Activated naive CD8-positive, alpha-beta T cell treated with anti-CD3 and anti-CD28 coated beads for 36 hours (primary cell): ENCODE results near the gene DAB1. TPM values are rescaled to one million over a fixed set of nuclear protein-coding genes. Genes with fewer than 3 reads are reported as not detected.

ENCODE experiments used
- DNase-seq: peaks from one replicate; pipeline ENCODE4 v3.0.0; 2021
- H3K27ac Mint-ChIP-seq: one replicate; pipeline ENCODE4 v1.8.0; 2022; ENCODE audit warnings: mild to moderate bottlenecking, moderate library complexity, mixed read lengths
- H3K27me3 Mint-ChIP-seq: one replicate; pipeline ENCODE4 v1.8.0; 2022; ENCODE audit warnings: mild to moderate bottlenecking, mixed read lengths
- H3K36me3 Mint-ChIP-seq: one replicate; pipeline ENCODE4 v1.8.0; 2021; ENCODE audit warnings: mild to moderate bottlenecking, mixed read lengths
- H3K4me1 Mint-ChIP-seq: one replicate; pipeline ENCODE4 v1.8.0; 2021; ENCODE audit warnings: mixed read lengths
- H3K4me3 Mint-ChIP-seq: one replicate; pipeline ENCODE4 v1.8.0; 2022; ENCODE audit warnings: mild to moderate bottlenecking, moderate library complexity, mixed read lengths
- H3K9me3 Mint-ChIP-seq: one replicate; pipeline ENCODE4 v1.8.0; 2022; ENCODE audit warnings: mixed read lengths
- total RNA-seq, 2 experiments: library from RNA; stranded (reverse); gene quantifications; one replicate each; pipeline ENCODE4 v1.2.3, GENCODE V29; 2021

Gene DAB1
- total RNA-seq, 2 experiments from 2014 or later, result not detected

DNA sequence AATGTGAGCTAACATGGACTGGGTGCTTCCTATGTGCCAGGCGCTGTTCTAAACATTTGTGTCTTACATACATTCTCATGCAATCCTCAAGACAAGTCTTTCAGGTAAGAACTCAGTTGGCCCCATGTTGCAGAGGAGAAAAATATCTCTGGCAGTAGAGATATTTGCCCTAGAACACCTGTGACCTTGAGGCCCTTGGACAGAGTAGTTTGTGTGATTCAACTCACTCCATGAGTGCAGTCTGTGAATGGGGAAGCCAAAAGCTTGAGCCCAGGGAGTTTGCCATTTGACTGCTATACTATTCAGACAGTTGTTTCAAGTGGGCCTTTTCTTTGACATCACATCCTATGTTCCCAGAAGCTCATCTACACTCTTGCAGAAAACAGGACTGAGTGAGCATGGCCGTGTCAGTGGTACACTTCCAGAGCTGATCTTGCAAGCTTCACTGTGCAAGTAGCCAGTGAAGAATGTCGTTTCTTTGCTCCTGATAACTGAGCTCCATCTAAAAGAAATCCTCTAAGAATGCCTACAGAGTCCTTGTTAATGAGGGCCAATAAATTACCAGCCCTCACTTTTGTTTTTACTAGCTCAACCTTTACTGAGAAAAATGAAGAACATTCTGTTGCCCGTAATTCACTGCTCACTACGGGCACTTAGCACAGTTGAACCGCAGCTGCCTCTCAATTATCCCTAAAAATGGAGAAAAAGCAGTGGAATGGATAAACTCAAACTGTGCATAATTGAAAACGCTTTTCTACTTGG, 359.3 kb downstream of the DAB1 start:
- DNase-seq, result no peak
- no peaks in the 10 kb centered on the region for H3K36me3 Mint-ChIP-seq
- H3K4me3 Mint-ChIP-seq, result no peak overlapping the region
- no peaks in the 10 kb centered on the region for H3K4me1 Mint-ChIP-seq
- H3K27ac Mint-ChIP-seq, result no peak overlapping the region
- no peaks in the 10 kb centered on the region for H3K9me3 Mint-ChIP-seq
- H3K27me3 Mint-ChIP-seq, result no peaks in the 10 kb centered on the region

GRCh38 chr1:57063406-57064125, 360.3 kb downstream of the DAB1 start:
- no peaks in the 10 kb centered on the region for H3K4me1 Mint-ChIP-seq
- no peak overlapping the region for H3K27ac Mint-ChIP-seq
- H3K27me3 Mint-ChIP-seq, result no peaks in the 10 kb centered on the region
- no peak overlapping the region for H3K4me3 Mint-ChIP-seq
- H3K9me3 Mint-ChIP-seq, result no peaks in the 10 kb centered on the region
- H3K36me3 Mint-ChIP-seq, result no peaks in the 10 kb centered on the region
- DNase-seq, result no peak

GRCh38 chr1:57061369-57061768, 362.5 kb downstream of the DAB1 start:
- Mint-ChIP-seq H3K27me3 (no peaks in the 10 kb centered on the region), H3K27ac (no peak overlapping the region), H3K4me1 (no peaks in the 10 kb centered on the region), H3K36me3 (no peaks in the 10 kb centered on the region), H3K9me3 (no peaks in the 10 kb centered on the region), H3K4me3 (no peak overlapping the region)
- DNase-seq, result no peak

DNA sequence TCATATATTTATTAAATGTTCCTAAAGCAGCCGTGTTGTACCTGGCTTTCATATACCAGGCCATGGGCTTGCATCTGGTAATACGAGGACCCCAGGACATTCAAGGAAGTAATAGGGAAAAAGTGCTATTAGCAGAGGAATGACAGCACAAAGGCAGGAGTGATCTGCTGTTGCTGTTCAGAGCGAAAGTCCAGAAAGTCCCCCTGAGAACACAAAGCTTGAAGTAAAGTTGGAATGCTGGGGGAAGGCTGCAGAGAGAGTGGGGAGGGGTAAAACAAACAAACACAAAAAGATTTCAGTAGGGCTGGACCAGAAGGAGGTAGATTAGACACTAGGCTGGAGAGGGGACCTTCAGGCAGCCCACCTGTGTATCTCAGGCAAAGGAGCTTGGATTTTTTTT, 363.4 kb downstream of the DAB1 start:
- no peaks in the 10 kb centered on the region for H3K36me3 Mint-ChIP-seq
- H3K27me3 Mint-ChIP-seq, result no peaks in the 10 kb centered on the region
- H3K27ac Mint-ChIP-seq, result no peak overlapping the region
- H3K4me3 Mint-ChIP-seq, result no peak overlapping the region
- no peaks in the 10 kb centered on the region for H3K4me1 Mint-ChIP-seq
- H3K9me3 Mint-ChIP-seq, result no peaks in the 10 kb centered on the region
- DNase-seq, result no peak

DNA sequence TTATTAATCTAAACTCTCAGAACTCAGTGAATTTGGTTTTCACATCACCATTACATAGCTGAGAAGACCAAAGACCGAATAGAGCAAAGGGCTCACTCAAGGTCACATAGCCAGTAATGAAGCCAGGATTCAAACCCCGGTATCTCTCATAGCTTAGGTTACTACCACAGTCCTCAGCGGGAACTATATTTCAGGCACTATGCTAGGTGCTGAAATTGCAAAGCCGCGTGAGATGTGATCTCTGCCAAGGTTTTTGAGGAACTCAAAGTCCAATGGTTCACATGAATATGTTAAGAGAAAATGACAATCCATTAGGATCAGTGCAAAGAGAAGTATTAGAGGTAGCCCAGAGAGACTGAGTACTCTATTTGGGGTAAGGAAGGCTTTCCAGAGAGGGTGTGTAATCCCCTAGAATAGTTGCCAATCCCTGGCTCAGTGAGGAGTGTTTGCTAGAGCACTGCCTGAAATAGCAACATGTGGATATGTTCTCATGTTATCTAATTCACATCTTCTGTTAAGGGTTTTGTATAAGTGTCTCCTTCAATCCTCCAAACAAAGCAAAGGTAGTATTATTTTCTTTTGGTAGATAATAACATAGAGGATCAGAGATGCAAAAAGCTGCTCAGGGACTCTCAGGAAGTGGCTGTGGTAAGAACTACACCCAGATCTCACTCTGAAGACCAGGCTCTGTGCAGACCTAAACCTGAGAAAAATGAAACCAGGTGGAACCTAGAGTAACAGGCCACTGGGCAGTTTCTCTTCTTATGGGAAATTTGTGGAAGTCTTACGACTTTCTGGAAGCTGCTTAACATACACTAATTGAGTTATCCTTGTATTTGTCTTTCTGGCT, 365.0 kb downstream of the DAB1 start:
- Mint-ChIP-seq H3K4me3 (no peak overlapping the region), H3K36me3 (no peaks in the 10 kb centered on the region), H3K27me3 (no peaks in the 10 kb centered on the region), H3K4me1 (no peaks in the 10 kb centered on the region), H3K27ac (no peak overlapping the region), H3K9me3 (no peaks in the 10 kb centered on the region)
- no peak for DNase-seq

- no peak for DNase-seq
- no peaks in the 10 kb centered on the region for H3K36me3 Mint-ChIP-seq
- H3K27ac Mint-ChIP-seq, result no peak overlapping the region
- H3K9me3 Mint-ChIP-seq, result no peaks in the 10 kb centered on the region
- peaks cover 14% of the 10 kb centered on the region for H3K27me3 Mint-ChIP-seq
- H3K4me1 Mint-ChIP-seq, result no peaks in the 10 kb centered on the region
- no peak overlapping the region for H3K4me3 Mint-ChIP-seq
Observed at GRCh38 chr1:57048856-57049255, 375.0 kb downstream of the DAB1 start.

DNA sequence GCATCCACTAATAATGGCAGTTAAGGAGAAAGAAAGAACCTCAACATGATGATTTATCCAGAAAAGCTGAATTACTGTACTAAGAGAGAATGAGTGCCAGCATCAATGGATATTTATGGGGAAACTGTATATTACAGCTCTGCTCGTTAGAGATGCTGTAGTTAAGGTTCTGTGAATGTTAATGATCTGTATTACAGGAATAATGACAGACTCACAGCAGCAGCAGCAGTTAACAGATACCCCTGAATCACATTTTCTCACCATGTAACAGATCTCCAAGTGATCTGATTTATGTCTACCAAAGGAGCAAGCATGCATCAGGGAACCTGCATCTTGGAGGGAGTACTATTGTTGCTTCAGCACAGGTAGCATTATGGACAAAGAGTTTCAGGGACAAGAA, 377.4 kb downstream of the DAB1 start:
- H3K36me3 Mint-ChIP-seq, result no peaks in the 10 kb centered on the region
- peaks cover 14% of the 10 kb centered on the region for H3K27me3 Mint-ChIP-seq
- no peaks in the 10 kb centered on the region for H3K9me3 Mint-ChIP-seq
- DNase-seq, result no peak
- H3K27ac Mint-ChIP-seq, result no peak overlapping the region
- H3K4me3 Mint-ChIP-seq, result no peak overlapping the region
- no peaks in the 10 kb centered on the region for H3K4me1 Mint-ChIP-seq

GRCh38 chr1:57041901-57042300, 382.0 kb downstream of the DAB1 start:
- no peak overlapping the region for H3K4me3 Mint-ChIP-seq

GRCh38 chr1:57040811-57041210, 383.0 kb downstream of the DAB1 start:
- Mint-ChIP-seq H3K4me1 (no peaks in the 10 kb centered on the region), H3K36me3 (no peaks in the 10 kb centered on the region), H3K27me3 (peaks cover 3% of the 10 kb centered on the region), H3K9me3 (no peaks in the 10 kb centered on the region), H3K4me3 (no peak overlapping the region), H3K27ac (no peak overlapping the region)
- DNase-seq, result no peak

More at GRCh38 chr1:57041901-57042300, 382.0 kb downstream of the DAB1 start:
- DNase-seq, result no peak
- peaks cover 3% of the 10 kb centered on the region for H3K27me3 Mint-ChIP-seq
- no peaks in the 10 kb centered on the region for H3K9me3 Mint-ChIP-seq
- no peaks in the 10 kb centered on the region for H3K36me3 Mint-ChIP-seq
- H3K27ac Mint-ChIP-seq, result no peak overlapping the region
- no peaks in the 10 kb centered on the region for H3K4me1 Mint-ChIP-seq

DNA sequence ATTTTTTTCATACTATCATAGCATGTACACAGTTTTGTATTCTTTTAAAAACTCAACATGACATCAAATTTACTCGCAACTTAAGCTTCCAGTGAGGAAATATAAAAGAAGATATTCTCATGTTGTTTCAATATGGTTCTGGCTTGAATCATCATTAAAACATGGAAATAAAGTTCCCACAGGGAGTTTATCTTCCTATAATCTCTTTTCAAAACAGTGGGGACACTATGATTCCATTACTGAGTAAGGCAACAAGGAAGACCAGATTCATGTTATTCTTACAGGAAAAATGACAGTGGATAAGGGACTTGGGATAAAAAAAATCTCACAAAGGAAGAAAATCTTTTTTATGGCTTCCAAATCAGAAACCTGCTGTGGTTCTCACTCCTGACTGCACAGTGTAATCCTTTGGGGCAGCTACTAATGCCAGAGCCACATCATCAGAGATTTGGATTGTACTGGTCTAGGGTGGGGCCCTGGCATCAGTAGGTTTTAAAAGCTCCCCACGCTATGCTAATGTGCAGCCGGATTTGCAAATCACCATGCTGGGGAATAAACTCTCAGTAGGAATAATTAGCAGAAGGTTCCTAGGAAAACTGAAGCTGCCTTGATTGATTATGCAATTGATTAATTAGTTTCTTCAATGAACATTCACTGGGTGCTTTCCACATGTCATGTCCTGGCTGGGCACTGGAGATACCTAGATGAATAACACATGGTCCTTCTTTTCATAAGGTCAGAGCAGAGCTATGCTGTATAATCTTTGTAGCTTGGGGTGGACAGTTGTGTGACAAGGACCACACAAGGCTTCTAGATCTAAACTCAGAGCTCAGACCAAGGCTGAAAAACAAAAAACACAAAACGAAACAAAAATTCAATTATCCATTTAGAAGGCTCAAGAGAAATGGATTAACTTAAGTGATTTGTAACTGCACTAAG, 386.9 kb downstream of the DAB1 start:
- H3K9me3 Mint-ChIP-seq, result no peaks in the 10 kb centered on the region
- DNase-seq, result no peak
- no peaks in the 10 kb centered on the region for H3K4me1 Mint-ChIP-seq
- peaks cover 3% of the 10 kb centered on the region for H3K27me3 Mint-ChIP-seq
- H3K36me3 Mint-ChIP-seq, result no peaks in the 10 kb centered on the region
- H3K4me3 Mint-ChIP-seq, result no peak overlapping the region
- no peak overlapping the region for H3K27ac Mint-ChIP-seq

DNA sequence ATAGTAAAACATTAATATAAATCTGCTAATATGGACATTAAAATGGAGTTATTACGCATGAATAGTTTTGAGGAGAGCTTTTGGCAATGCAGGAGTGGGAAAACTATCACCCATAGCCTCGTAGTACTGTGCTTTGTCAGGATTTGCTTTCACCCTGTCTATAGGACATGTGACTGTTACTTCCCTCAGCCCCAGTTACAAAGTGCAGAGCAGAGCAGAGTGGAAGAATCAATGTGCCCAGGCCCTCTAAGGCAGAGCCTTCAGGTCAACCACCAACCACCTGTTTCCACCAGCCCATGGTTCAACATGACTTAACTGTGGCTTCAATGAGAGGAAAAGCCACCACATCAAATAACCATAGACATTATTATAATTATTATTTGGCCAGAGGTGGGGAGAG, 389.1 kb downstream of the DAB1 start:
- no peak overlapping the region for H3K4me3 Mint-ChIP-seq
- no peaks in the 10 kb centered on the region for H3K4me1 Mint-ChIP-seq
- H3K27ac Mint-ChIP-seq, result no peak overlapping the region

DNA sequence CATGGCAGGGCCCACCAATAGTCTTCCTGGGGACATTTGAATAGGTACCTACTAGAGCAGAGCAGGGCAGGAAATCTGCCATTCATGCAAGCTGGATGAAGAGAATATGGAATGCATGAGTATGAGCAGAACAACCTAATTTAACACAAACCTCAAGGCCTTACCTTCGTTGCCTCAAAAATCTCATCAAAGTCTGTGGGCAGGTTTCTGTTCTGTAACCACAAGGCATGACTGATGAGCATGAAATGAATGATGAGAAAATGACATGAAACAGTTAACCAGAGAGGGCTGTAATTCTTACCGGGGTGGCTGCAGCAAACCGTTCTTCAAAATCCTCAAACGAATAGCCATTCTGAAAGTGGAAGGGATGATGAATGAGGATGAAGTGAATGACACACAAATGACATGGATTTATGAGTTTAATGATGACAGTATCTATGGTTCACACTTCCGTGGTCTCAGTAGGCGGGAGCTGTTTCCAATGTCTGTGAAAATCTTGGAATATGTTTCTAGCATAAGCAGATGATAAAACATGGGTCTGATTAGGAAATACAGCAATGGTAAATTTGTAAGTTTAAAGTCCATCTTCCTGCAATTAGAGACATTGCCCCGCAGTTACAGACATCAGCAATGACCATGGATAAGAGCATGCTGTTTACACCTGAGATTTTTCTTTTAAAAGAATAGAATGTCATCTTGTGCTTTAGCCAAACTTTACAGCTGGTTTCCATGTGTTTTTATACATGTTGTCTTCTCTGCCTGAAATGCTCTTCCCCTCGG, 390.4 kb downstream of the DAB1 start:
- H3K9me3 Mint-ChIP-seq, result no peaks in the 10 kb centered on the region
- DNase-seq, result no peak
- peaks cover 3% of the 10 kb centered on the region for H3K27me3 Mint-ChIP-seq
- H3K27ac Mint-ChIP-seq, result no peak overlapping the region
- no peak overlapping the region for H3K4me3 Mint-ChIP-seq
- H3K4me1 Mint-ChIP-seq, result no peaks in the 10 kb centered on the region
- no peaks in the 10 kb centered on the region for H3K36me3 Mint-ChIP-seq

More for the DNA sequence above, 389.1 kb downstream of the DAB1 start:
- DNase-seq, result no peak
- Mint-ChIP-seq H3K36me3 (no peaks in the 10 kb centered on the region), H3K27me3 (peaks cover 3% of the 10 kb centered on the region), H3K9me3 (no peaks in the 10 kb centered on the region)

GRCh38 chr1:57026624-57027354, 397.1 kb downstream of the DAB1 start:
- Mint-ChIP-seq H3K4me1 (no peaks in the 10 kb centered on the region), H3K4me3 (no peak overlapping the region), H3K27me3 (peaks cover 7% of the 10 kb centered on the region), H3K36me3 (no peaks in the 10 kb centered on the region), H3K27ac (no peak overlapping the region), H3K9me3 (no peaks in the 10 kb centered on the region)
- no peak for DNase-seq
